ENCODE measurements around the gene UBQLNL.

UBQLNL gene, protein sequence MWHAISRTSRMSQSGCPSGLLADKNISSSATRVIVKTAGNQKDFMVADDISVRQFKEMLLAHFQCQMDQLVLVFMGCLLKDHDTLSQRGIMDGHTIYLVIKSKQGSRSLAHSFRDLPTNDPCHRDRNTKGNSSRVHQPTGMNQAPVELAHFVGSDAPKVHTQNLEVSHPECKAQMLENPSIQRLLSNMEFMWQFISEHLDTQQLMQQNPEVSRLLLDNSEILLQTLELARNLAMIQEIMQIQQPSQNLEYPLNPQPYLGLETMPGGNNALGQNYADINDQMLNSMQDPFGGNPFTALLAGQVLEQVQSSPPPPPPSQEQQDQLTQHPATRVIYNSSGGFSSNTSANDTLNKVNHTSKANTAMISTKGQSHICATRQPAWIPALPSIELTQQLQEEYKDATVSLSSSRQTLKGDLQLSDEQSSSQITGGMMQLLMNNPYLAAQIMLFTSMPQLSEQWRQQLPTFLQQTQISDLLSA

GRCh38 chr11:5516599-5516998, at the start of gene UBQLNL:
Gene UBQLNL (minus strand): TSS chr11:5516699. CDS start chr11:5516441, 258 bp downstream.
- DNase-seq, result no peak

GRCh38 chr11:5564259-5565019, 47.9 kb upstream of the UBQLNL start:
- no peak for DNase-seq

DNA sequence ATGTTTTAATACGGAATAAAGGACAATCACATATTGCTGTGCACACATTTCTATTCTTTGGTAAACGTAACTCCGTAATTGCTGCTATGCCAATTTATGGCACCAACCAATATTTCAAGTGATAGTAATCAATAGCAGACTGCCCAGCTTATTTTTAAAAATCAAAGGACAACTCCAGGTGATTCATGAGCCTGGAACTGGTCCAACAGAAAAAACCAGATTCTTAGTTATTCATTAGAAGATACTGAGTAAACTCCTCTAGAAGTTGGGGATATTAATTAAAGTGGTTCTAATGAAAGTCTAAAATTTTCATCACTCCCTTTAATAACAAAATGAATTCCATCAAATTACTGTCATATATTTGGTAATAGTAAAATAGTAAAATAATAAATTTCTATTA, 41.3 kb upstream of the UBQLNL start:
- no peak for DNase-seq

DNA sequence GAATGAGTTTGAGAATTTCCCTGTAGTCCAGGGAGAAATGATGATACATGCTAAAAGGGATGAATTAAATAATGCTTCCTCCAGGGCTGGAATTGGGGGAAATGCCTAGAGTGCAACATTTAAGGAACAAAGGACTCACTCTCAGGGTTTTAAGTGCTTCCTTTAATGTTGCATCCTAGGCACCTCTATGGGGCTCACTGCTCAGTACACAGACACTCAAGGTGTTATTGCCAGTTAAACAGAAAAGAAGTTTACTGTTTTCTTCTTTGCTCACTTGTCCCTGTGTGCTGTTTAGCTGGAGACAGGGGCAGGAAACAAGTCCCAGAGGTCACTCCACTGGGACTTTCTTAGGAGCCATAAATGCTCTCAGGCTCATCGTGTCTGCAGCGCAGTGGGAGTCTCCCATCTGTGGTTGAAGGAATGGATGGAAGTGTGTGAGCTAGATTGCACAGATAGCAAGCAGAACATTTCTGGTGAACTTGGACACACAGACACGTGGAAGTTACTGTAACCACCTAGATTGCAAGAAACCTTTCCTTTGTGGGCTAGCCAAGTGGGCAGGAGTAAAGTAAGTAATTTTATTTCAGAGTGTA, 40.2 kb upstream of the UBQLNL start:
- DNase-seq, result no peak

GRCh38 chr11:5553343-5553742, 36.8 kb upstream of the UBQLNL start:
- DNase-seq, result no peak

DNA sequence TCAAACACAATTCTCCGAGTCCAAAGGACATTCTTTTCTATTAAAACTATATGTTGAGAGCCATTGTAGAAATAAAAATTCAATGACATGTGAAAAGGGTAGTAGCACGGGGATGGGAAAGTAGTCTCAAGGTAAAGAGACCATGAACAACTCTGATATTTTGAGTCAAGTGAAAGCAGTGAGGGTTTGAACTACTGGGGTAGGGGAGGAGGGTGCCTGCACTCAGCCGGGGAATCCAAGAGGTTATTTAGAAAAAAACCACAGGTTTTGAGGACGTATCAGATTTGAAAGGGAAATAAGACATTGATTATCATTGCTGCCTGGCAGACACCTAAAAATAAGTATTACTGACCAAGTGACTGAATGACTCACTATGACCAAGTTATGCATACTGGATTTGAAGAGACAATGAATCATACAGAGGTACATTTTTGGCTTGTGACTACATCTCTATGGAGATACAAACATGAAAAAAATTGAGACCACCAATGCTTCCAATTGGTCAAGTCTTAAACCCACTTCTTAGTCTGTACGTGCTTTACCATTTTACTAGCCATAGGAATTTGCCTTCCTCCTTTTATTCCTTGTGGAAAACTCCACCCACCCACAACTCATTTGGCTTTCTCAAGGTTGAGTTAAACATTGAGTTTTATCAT, 34.1 kb upstream of the UBQLNL start:
- DNase-seq, result no peak

- DNase-seq, result no peak
Measured at GRCh38 chr11:5548440-5548839, 31.9 kb upstream of the UBQLNL start, which contains the start of gene OR52H1. Gene OR52H1 (minus strand): TSS chr11:5548540. CDS start chr11:5545505, 3,035 bp downstream.

- no peak for DNase-seq
Measured at GRCh38 chr11:5547982-5548381, 31.5 kb upstream of the UBQLNL start.

- DNase-seq, result no peak
Measured at GRCh38 chr11:5546457-5546856, 30.0 kb upstream of the UBQLNL start.

DNA sequence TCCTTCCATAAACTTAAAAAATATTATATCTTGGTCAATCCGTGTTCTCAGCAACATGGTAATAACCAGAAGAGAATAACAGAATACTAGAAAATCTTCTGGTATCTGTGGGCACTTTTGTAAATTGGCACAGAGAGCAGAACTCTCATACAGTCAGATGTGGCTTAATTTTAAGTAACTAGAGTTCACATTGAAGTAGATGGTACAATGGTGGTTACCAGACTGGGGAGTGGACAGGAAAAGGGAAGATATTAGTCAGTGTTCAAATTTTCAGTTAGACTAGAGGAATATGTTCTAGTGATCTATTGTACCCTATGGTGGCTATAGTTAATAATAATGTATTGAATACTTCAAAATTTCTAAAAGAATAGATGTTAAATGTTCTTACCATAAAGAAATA, 24.9 kb upstream of the UBQLNL start:
- no peak for DNase-seq

- DNase-seq, result no peak
Measured at GRCh38 chr11:5536482-5536881, 20.0 kb upstream of the UBQLNL start.

DNA sequence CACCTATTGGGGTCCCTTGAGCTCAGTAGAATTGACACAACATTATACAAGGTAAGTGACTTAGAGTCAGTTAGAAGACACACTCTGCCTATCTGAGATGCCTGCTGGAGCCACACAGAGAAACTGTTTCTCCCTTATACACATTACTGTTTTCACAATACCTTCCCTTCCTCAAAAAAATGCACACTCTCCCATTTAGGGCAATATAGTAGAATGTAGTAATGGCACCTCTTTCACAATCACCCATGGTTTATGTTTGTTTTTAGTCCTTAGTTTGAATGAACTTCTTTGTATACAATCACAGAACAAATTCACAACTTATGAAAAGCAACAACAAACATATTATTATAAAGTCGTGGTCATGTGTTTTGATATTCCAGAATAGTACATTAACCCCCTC, 17.5 kb upstream of the UBQLNL start:
- DNase-seq, result no peak

DNA sequence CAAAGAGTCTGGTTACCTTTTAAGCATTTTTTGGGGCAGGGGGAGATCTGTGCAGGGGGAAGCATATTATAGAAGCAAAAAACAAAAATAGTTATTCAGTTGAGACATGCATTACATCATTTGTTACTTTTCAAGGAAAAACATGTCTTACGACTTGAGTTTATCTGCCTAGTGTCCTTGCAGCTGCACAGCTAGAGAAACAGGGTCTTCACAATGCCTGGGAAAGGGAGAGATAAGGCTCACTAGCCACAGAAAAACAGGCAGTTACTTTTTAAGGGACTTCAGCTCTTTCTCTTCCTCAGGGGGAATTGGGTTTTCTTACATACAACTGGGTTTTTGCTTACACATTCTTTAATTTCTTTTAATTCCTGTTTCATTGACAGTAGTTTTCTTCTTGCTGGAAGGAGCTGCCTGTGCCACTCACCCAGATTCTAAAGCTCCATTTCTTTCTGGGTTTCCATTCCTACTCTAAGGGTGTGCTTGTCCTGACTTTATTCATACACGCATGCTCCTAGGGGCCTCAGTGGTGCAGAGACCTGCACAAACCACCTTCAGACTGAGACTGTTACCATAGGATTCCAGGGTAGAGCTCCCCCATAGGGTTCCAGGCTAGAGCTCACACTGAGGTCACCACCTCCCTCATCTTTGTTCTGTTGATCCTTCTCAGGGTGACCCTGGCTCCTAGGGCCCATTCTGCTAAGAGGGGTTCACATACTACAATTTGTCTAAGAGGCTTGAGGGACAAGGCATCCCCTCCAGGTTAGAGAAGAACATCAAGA, 14.7 kb upstream of the UBQLNL start:
- DNase-seq, result no peak

GRCh38 chr11:5528495-5528894, 12.0 kb upstream of the UBQLNL start:
- DNase-seq, result no peak

- DNase-seq, result no peak
Measured at GRCh38 chr11:5527716-5528115, 11.2 kb upstream of the UBQLNL start.

DNA sequence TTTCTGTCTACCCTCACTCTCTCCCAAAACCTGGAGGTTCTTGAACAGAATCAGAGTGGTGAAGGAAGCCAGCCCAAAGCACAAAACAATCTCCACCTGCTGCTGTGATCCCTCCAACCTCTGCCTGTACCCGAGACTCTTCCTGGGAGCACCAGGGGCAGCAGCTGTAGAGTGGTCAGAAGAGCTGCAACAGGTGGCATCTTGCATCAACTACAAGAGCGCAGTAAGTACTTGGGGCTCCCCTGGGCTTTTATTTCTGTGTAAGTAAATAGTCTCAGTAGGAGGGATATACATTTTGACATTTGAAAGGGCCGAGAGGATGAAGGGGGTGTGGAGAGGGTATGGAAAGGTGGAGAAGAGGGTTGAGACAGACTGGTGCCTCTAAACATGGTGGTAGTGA, 8.3 kb upstream of the UBQLNL start:
- DNase-seq, result no peak

DNA sequence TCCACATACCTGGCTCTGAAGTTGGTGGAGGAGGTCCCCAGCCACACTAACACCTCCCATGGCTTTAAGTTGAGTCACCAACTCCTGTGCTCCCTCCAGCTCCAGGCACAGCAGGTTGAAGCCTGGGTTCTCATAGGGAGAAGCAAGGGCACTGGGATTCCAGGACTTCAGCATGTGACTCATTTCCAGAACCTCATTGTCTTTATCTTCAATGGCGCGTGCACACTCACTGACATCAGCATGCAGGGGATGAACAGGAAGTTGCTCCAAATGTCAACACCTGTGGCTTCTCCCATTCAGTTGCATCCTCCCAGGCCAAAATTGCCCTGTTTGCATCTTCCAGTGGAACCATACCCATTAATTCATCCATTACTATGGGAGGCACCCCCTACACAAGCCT, 5.8 kb upstream of the UBQLNL start:
- DNase-seq, result no peak

GRCh38 chr11:5521540-5521939, 5.0 kb upstream of the UBQLNL start:
- DNase-seq, result no peak

- DNase-seq, result no peak
Measured at GRCh38 chr11:5514841-5515240, 1.7 kb downstream of the UBQLNL start.

GRCh38 chr11:5509803-5510202, 6.7 kb downstream of the UBQLNL start, which contains the start of gene UBQLN3:
Gene UBQLN3 (minus strand): TSS chr11:5509957. CDS start chr11:5509558, 399 bp downstream.
- DNase-seq, result no peak

GRCh38 chr11:5508605-5509004, 7.9 kb downstream of the UBQLNL start:
- no peak for DNase-seq

DNA sequence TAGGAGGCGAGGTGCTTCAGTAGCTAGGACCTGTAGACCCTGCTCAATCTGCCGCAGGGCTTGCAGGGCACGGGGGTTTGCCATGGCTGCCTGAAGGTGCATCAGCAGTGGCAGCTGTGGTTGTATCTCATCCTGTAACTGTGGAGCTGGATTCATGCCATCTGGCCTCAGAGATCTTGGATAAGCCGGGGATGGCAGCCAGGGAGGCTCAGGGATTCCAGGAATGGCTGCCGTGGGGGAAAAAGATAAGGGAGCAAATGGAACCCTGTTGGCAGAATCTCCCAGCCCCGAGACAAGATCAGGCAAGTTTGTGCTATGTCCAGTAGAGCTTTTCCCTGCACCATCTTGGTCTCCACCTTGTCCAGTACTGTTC, 8.6 kb downstream of the UBQLNL start:
- DNase-seq, result no peak
